Stomach (tissue), 9 donors: ENCODE results near the gene DEFB124. TPM values are rescaled to one million over a fixed set of nuclear protein-coding genes. Genes with fewer than 3 reads are reported as not detected.
A peak's percentile ranks its signal among the peaks of the same experiment; 100 is the strongest.
"Not testable (repeated sequence)": the region's sequence is repeated elsewhere in the genome, so short reads cannot be mapped to it uniquely, and the experiment has no call there.

ENCODE experiments used
- DNase-seq, 2 donors: peaks; one replicate each; pipeline versions ENCODE4 v3.0.0 to v3.0.0-alpha.2; 2013 to 2019
- H3K27ac ChIP-seq, 5 donors: fragments of 200-600 bp in 4 of 5; sonication (generic) in 4 of 5; one replicate each; pipeline ENCODE4 v1.5.1; 2013 to 2019; ENCODE audit warnings: mild to moderate bottlenecking in 1 of 5, moderate library complexity in 1 of 5
- H3K27me3 ChIP-seq, 3 donors: fragments of 200-600 bp; sonication (generic); one replicate each; pipeline ENCODE4 v1.5.1; 2017 to 2019; ENCODE audit warnings: mixed run types in 1 of 3
- H3K36me3 ChIP-seq, 4 donors: fragments of 200-600 bp; sonication (generic); 1 replicate in 3 of 4; 2 replicates in 1 of 4; pipeline ENCODE4 v1.5.1; 2016 to 2019
- H3K4me1 ChIP-seq, 4 donors: fragments of 200-600 bp; sonication (generic); one replicate each; pipeline ENCODE4 v1.5.1; 2016 to 2019
- H3K4me3 ChIP-seq, 4 donors: fragments of 200-600 bp; sonication (generic) in 3 of 4; one replicate each; pipeline ENCODE4 v1.5.1; 2016 to 2019; ENCODE audit warnings: mild to moderate bottlenecking in 1 of 4
- H3K9me3 ChIP-seq, 4 donors: fragments of 200-600 bp; sonication (generic); one replicate each; pipeline ENCODE4 v1.5.1; 2016 to 2019
- EP300 ChIP-seq: sonication (generic); formaldehyde crosslinking; IDR thresholded peaks from one replicate; pipeline ENCODE4 v1.6.1; 2017; ENCODE audit warnings: antibody characterized with exemption
- POLR2A ChIP-seq, 4 donors: fragments of 450-650 bp; IDR thresholded peaks; one replicate each; pipeline ENCODE4 v1.6.1; 2016; ENCODE audit warnings: antibody characterized with exemption in 4 of 4, control low read depth in 2 of 4, mild to moderate bottlenecking in 1 of 4, moderate library complexity in 1 of 4
- POLR2AphosphoS5 ChIP-seq, 3 donors: sonication (generic); formaldehyde crosslinking; IDR thresholded peaks; one replicate each; pipeline ENCODE4 v1.6.1; 2016; ENCODE audit warnings: antibody characterized with exemption in 3 of 3
- WGBS, 5 donors: extraction: QIAGEN DNeasy Blood & Tissue Kit in 3 of 5; methylation state at CpG; one replicate each; pipeline versions ENCODE4 v1.1.5 to v1.1.7; 2013 to 2018; 5-methylcytosine and 5-hydroxymethylcytosine counted together
- intact Hi-C: fragments of 100-400 bp; cut with DNase I; formaldehyde crosslinking; loops from one replicate; pipeline ENCODE4 v1.15.1; 2023; ENCODE audit warnings: low total_unique reads
- polyA plus RNA-seq, 3 donors: library from polyadenylated mRNA; stranded (reverse); fragments of 200-250 nt; gene quantifications; one replicate each; pipeline ENCODE4 v1.2.3, GENCODE V29; 2013
- total RNA-seq, 5 donors: library from RNA; depleted of rRNA; stranded (reverse); fragments of >200 nt; gene quantifications; one replicate each; pipeline versions ENCODE4 v1.1.0 to v1.2.3, GENCODE V29; 2014 to 2016
- TF ChIP-seq, protein P1 (sequence below), 7 experiments: fragments of 450-650 bp in 4 of 7; fragments of 200-600 bp in 3 of 7; sonication (generic) in 3 of 7; IDR thresholded peaks; one replicate each; pipeline ENCODE4 v1.5.1; 2016 to 2019; ENCODE audit warnings: antibody characterized with exemption in 7 of 7, control low read depth in 2 of 7, mild to moderate bottlenecking in 1 of 7
- donor health status: healthy with polysubstance abuse.
- donor health status: Bipolar disorder and iron deficiency.
- donor health status: healthy.

DEFB124 gene
- total and polyA plus RNA-seq, 8 donors: 0.28 to 1.1 TPM; not detected in 6

DNA sequence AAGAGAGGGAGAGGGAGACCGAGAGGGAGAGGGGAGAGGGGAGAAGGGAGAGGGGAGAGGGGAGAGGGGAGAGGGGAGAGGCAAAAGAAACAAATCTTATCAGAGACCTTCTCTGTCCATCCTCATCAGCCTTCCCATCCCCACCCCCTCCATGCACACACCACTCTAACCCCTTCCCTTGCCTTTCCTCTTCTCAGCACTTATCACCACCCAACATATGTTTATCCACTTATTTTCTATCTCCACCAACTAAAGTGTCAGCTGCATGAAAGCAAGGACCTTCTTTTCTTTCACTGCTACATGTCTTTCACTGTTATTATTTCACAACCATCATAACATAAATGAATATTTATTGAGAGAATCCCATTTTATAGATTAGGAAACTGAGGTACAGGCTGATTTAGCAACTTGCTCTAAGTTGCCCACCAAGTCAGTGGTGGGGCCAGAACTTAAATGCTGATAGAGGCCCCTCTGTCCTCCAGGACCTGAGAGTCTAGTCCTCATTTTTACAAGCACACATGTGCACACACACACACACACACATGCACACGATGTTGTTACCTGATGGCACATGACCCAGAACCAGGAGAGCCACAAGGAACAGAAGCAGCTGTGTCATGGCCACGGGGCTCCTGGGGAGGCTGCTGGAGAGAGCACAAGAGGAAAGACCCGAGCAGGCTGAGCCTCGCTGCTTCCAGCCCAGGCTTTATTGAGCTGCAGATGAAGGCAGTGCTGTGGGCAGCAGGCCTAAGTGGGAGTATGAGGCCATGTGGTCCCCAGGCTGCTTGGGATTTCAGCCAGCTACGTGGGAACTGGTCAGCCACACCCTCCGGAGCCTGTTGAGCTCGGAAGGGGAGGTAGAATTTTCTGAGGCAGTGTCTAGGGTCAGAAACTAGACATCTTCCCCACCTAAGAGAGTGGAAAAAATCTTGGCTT lies 2.3 kb downstream of the DEFB124 start:
- WGBS, 5 donors: 54 to 65% (median 60%) methylated on average over 7 to 8 of the region's 8 CpGs
- intact Hi-C loops: no loop called here
- no peaks in the 10 kb centered on the region for H3K9me3 ChIP-seq
- DNase-seq: peak in 1 of 2 donors; percentile 71
- H3K4me1 ChIP-seq: peaks cover 10 to 21% (median 13%) of the 10 kb centered on the region in 4 donors
- no peak overlapping the region for H3K4me3 ChIP-seq
- no peak overlapping the region for H3K27ac ChIP-seq
- TF ChIP-seq POLR2A (IDR thresholded peaks at IDR 0.05) (no peak), POLR2AphosphoS5 (IDR thresholded peaks at IDR 0.05) (no peak)
- TF ChIP-seq, protein P1, sequence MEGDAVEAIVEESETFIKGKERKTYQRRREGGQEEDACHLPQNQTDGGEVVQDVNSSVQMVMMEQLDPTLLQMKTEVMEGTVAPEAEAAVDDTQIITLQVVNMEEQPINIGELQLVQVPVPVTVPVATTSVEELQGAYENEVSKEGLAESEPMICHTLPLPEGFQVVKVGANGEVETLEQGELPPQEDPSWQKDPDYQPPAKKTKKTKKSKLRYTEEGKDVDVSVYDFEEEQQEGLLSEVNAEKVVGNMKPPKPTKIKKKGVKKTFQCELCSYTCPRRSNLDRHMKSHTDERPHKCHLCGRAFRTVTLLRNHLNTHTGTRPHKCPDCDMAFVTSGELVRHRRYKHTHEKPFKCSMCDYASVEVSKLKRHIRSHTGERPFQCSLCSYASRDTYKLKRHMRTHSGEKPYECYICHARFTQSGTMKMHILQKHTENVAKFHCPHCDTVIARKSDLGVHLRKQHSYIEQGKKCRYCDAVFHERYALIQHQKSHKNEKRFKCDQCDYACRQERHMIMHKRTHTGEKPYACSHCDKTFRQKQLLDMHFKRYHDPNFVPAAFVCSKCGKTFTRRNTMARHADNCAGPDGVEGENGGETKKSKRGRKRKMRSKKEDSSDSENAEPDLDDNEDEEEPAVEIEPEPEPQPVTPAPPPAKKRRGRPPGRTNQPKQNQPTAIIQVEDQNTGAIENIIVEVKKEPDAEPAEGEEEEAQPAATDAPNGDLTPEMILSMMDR (IDR thresholded peaks at IDR 0.05): no peak
- peaks cover 0 to 40% (median 20%) of the 10 kb centered on the region in 3 donors for H3K27me3 ChIP-seq
- no peaks in the 10 kb centered on the region for H3K36me3 ChIP-seq

DNA sequence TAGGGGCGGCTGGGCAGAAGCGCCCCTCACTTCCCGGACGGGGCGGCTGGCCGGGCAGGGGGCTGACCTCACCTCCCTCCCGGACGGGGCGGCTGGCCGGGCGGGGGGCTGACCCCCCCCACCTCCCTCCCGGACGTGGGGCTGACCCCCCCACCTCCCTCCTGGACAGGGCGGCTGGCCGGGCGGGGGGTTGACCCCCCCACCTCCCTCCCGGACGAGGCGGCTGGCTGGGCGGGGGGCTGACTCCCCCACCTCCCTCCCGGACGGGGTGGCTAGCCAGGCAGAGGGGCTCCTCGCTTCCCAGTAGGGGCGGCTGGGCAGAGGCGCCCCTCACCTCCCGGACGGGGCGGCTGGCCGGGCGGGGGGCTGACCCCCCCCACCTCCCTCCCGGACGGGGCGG lies 4.0 kb downstream of the DEFB124 start:
- Histone ChIP-seq H3K4me1 (peaks cover 10 to 20% (median 13%) of the 10 kb centered on the region in 4 donors), H3K27me3 (peaks cover 0 to 23% (median 13%) of the 10 kb centered on the region in 3 donors)
- H3K36me3 ChIP-seq, intact Hi-C loops, H3K4me3 ChIP-seq, H3K27ac ChIP-seq, DNase-seq, H3K9me3 ChIP-seq: not testable (repeated sequence)
- WGBS, 5 donors: 93 to 94% (median 93%) methylated on average over 3 to 30 of the region's 33 CpGs; no CpG with 5 or more reads in 2 of the 5 donors

DNA sequence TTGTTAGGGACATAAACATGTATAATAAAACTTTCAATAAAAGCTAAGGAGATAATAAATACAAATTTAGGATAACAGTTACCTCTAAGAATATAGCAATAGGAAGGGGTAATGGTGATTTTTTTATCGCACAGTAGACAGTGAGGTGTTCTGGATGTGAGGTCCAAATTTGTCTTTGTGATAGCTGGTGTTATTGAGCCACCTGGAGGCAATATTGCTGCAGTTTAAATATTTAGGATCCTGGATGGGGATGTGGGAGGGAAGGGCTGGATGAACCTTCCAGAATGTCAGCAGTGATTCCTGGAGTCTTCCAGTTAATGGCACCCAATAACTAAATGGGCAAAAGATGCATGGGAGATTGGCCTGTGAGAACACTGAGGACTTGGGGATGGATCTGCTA lies 20.6 kb downstream of the DEFB124 start:
- no peak for TF ChIP-seq EP300
- TF ChIP-seq, protein P1 (IDR thresholded peaks at IDR 0.05): no peak
- TF ChIP-seq POLR2AphosphoS5 (IDR thresholded peaks at IDR 0.05): no peak
- TF ChIP-seq POLR2A (IDR thresholded peaks at IDR 0.05): no peak
- intact Hi-C loops: no loop called here
- Histone ChIP-seq H3K4me1 (no peaks in the 10 kb centered on the region), H3K36me3 (no peaks in the 10 kb centered on the region), H3K27ac (no peak overlapping the region), H3K9me3 (no peaks in the 10 kb centered on the region), H3K4me3 (no peak overlapping the region), H3K27me3 (peaks cover 0 to 21% (median 0%) of the 10 kb centered on the region in 3 donors)
- no peak for DNase-seq
- 89 to 97% (median 94%) methylated on average over 1 of the region's 1 CpG for WGBS, 5 donors

DNA sequence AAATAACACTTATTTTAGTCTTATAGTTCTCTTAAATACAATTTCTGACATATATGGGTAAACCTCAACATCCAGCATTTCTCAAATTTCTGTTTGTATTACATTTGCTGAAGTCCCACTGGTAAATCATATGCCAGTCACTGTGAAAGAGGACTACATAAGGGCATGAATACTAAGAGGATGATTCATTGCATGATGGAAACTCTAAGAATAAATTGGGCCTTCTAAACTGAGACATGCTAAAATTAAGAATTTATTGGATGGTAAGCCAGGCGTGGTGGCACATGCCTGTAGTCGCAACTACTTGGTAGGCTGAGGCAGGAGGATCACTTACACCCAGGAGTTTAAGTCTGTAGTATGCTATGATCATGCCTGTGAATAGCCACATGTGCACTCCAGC lies 22.4 kb downstream of the DEFB124 start:
- no peak overlapping the region for H3K27ac ChIP-seq
- H3K4me3 ChIP-seq: no peak overlapping the region
- TF ChIP-seq POLR2A (IDR thresholded peaks at IDR 0.05) (no peak), POLR2AphosphoS5 (IDR thresholded peaks at IDR 0.05) (no peak), EP300 (no peak)
- TF ChIP-seq, protein P1 (IDR thresholded peaks at IDR 0.05): no peak
- intact Hi-C loops: no loop called here
- DNase-seq: no peak
- 60 to 79% (median 73%) methylated on average over 2 of the region's 2 CpGs for WGBS, 5 donors
- peaks cover 0 to 14% (median 0%) of the 10 kb centered on the region in 3 donors for H3K27me3 ChIP-seq
- H3K9me3 ChIP-seq: no peaks in the 10 kb centered on the region
- no peaks in the 10 kb centered on the region for H3K36me3 ChIP-seq
- no peaks in the 10 kb centered on the region for H3K4me1 ChIP-seq
